Erythroblast (primary cell): Measurements from ENCODE around the gene ERMAP.
A peak's percentile ranks its signal among the peaks of the same experiment; 100 is the strongest.

ENCODE experiments used
- GATA1 ChIP-seq: IDR thresholded peaks from 2 replicates; pipeline ENCODE4 v1.6.1; 2011; ENCODE audit warnings: low read depth, mild to moderate bottlenecking, control low read depth, low read length, moderate library complexity
- POLR2A ChIP-seq: IDR thresholded peaks from 2 replicates; pipeline ENCODE4 v1.6.1; 2011; ENCODE audit warnings: mild to moderate bottlenecking, low read length

DNA sequence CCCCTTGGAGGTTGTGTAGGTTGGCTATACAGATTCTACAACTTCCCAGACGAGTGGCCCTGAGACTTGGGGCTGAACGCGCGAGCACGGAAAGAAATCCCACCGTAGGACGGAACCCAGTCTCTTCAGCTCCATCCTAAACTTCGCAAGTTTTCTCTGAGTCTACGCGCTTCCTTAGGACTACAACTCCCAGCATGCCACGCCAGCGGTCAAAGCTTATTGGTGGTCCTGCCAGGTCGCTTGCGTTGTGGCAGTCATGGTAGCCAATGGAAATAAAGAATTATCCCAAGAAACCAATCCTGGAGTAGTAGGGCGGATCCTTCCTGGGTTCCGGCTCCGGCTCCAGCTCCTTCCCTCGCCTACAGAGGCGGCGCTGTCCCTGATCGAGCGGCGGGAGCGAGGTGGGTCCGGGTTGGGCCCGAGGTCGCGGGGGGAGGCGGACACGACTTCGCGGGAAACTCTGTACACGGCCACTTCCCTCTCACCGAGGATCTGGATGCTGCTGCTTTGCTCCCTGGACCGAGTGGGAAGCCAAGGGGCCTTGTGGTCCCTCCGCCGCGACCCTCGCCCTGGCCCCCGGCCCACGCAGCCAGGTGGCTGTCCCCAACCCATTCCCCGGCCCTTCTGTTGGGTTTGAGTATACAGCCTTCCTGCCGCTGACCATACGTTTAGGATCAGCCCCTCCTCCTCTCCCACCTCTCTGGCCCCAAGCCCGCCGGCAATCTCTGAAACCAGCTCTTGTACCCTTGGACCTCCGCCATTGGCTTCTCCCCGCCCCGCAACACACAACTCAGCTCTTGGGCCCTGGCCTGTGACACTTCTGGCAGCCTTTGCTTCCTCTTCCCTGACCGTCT, 29.6 kb downstream of the ERMAP start, which contains the start of gene ZNF691:
- TF ChIP-seq POLR2A (peak; percentile 47), GATA1 (no peak)
